Hindlimb muscle (tissue), 1 donor: ENCODE results near the gene KRTAP1-5. TPM values are rescaled to one million over a fixed set of nuclear protein-coding genes. Genes with fewer than 3 reads are reported as not detected.
A peak's percentile ranks its signal among the peaks of the same experiment; 100 is the strongest.
"Not testable (repeated sequence)": the region's sequence is repeated elsewhere in the genome, so short reads cannot be mapped to it uniquely, and the experiment has no call there.

Experiments used
- DNase-seq: peaks from one replicate; pipeline ENCODE4 v3.0.0-alpha.2; 2013
- polyA plus RNA-seq: library from polyadenylated mRNA; unstranded; fragments of 120-200 nt; gene quantifications from one replicate; pipeline ENCODE4 v1.2.1, GENCODE V29; 2013; ENCODE audit not compliant: insufficient read length

KRTAP1-5 gene
- polyA plus RNA-seq, 1 donor = not detected

DNA sequence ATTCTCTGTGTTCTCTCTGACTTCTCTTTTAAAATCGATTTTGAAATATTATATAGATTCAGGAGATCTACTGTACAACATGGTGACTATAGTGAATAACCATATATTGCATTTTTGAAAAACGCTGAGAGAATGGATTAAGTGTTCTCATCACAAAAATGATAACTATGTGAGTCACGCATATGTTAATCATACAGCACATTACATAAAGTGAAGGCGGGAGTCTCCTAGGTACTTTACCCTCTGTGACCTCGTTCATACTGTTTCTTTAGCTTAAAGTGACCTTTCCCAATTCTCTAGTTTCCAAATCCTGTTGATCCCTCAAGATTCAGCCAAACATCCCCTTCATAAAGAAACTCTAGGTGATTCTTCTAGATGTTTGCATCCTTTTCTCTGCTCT is 24.2 kb downstream of the KRTAP1-5 start:
- no peak for DNase-seq

- DNase-seq = no peak
Observed at GRCh38 chr17:41001795-41002194, 25.2 kb downstream of the KRTAP1-5 start.

- not testable (repeated sequence) for DNase-seq
Observed at GRCh38 chr17:40999563-40999962, 27.4 kb downstream of the KRTAP1-5 start, which contains the start of gene KRTAP3-2. Gene KRTAP3-2, minus strand, starts transcription at chr17:40999906. Its CDS starts 53 bp downstream, at chr17:40999853.

DNA sequence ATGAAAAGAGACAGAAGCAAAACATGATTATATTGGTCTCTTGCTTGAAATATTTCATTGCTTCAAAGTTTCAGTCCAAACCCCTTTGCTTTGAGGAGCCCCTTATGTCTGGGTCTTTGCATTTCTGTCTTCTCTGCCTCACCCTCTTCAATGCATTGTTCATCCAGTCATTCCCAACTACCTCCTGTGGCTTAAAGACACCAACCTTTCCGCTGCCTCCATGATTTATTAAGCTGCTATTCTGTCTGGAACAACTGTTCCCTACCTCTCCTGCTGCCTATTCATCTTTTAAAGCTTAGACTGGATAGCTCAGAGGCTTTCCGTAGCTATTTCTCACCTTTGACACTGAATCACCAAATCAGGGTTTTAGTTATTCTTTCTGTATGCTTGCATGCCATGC is 29.6 kb downstream of the KRTAP1-5 start:
- no peak for DNase-seq

DNA sequence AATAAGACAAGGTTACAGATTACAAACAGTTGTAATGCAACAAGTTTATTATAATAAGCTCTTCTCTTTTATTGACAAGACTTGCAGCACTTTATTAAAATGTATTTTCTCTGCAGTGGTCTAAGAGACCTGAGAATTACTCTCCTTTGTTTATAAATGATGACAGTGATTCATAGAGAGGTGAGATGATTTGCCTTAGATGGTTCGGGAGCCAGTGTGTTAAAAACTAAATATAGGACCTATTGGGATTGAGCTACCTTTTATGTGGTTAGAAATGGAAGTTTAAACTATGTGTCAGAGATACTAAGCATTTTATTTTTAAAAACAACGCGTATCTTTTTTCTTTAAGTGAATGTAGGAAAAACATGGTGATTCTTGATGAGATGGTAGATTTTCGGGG is 30.2 kb downstream of the KRTAP1-5 start:
- no peak for DNase-seq

GRCh38 chr17:40995116-40995515 is 31.9 kb downstream of the KRTAP1-5 start:
- DNase-seq = no peak

GRCh38 chr17:40993839-40994238 is 33.2 kb downstream of the KRTAP1-5 start, which contains the start of gene KRTAP3-3:
Gene KRTAP3-3, minus strand, starts transcription at chr17:40994164. Its CDS starts 67 bp downstream, at chr17:40994097.
- DNase-seq = no peak

- no peak for DNase-seq
Observed at GRCh38 chr17:40993084-40993483, 33.9 kb downstream of the KRTAP1-5 start.

GRCh38 chr17:40992666-40993065 is 34.3 kb downstream of the KRTAP1-5 start:
- no peak for DNase-seq

DNA sequence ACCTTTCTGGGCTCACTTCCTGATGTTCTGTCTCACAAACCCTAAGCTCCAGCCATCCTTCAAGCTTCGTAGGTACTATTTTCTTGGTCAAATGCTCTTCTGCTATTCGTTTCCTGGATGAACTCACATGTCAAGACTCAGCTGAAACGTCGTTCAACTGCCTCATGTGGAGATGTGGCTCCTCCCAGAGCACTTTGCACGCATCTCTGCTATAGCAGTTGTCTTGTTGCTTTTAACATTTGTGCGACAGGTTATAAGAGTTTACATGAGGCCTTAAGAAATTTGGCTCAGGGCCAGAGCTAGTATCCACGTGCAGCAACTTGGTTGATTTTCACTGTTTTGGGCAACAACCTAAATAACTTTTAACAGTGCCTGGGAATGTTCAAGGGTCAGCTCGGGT is 40.1 kb downstream of the KRTAP1-5 start:
- DNase-seq = no peak

DNA sequence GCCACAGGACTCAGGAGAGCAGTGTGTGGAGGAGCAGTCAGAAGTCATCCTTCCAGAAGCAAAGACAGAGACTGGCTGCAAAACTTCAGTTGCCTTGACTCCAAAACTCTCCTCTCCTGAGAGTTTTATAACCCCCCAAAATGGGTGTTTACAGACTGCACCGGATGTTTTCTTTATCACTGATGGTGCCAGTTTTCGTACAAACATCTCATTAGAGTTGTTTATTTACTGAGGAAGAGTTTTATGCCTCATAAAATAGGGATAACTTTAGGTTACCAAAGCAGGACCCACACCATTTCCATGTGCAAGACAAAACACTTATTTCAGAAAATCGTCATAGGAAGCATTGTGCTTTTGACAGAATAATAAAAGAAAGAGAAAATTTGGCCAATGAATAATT is 42.8 kb downstream of the KRTAP1-5 start, which contains the start of gene KRT40:
Gene KRT40, minus strand, starts transcription at position 101 of the 400 bp plus-strand sequence. Its CDS starts 53 bp downstream, at position 48.
- no peak for DNase-seq

GRCh38 chr17:40981115-40981514 is 45.9 kb downstream of the KRTAP1-5 start:
- DNase-seq = no peak

GRCh38 chr17:40980596-40980995 is 46.4 kb downstream of the KRTAP1-5 start:
- DNase-seq = peak; percentile 23

GRCh38 chr17:40980117-40980516 is 46.9 kb downstream of the KRTAP1-5 start:
- DNase-seq = no peak

GRCh38 chr17:40978575-40979151 is 48.3 kb downstream of the KRTAP1-5 start:
- DNase-seq = no peak

Other genes starting within 250 kb of the KRTAP1-5 start
- gene KRT27, start 244.7 kb downstream of the KRTAP1-5 start, polyA plus RNA-seq = not detected
- not detected for gene KRT28, start 227.2 kb downstream of the KRTAP1-5 start, polyA plus RNA-seq
- 61.7 TPM for gene KRT10, start 204.6 kb downstream of the KRTAP1-5 start, polyA plus RNA-seq
- 0.31 TPM for gene KRT12, start 160.0 kb downstream of the KRTAP1-5 start, polyA plus RNA-seq
- not detected for gene KRT20, start 142.0 kb downstream of the KRTAP1-5 start, polyA plus RNA-seq
- 0.23 TPM for gene KRT23, start 89.6 kb downstream of the KRTAP1-5 start, polyA plus RNA-seq
- gene KRT39, start 60.3 kb downstream of the KRTAP1-5 start, polyA plus RNA-seq = 2.9 TPM
- gene KRT40, start 42.9 kb downstream of the KRTAP1-5 start, polyA plus RNA-seq = 3.9 TPM
- gene KRTAP3-3, start 33.0 kb downstream of the KRTAP1-5 start, polyA plus RNA-seq = not detected
- 0.28 TPM for gene KRTAP3-2, start 27.3 kb downstream of the KRTAP1-5 start, polyA plus RNA-seq
- gene KRTAP3-1, start 18.1 kb downstream of the KRTAP1-5 start, polyA plus RNA-seq = not detected
- not detected for gene KRTAP1-4, start 3.0 kb upstream of the KRTAP1-5 start, polyA plus RNA-seq
- not detected for gene KRTAP1-3, start 7.7 kb upstream of the KRTAP1-5 start, polyA plus RNA-seq
- gene KRTAP1-1, start 14.2 kb upstream of the KRTAP1-5 start, polyA plus RNA-seq = not detected
- not detected for gene KRTAP2-1, start 20.1 kb upstream of the KRTAP1-5 start, polyA plus RNA-seq
- not detected for gene KRTAP2-2, start 28.0 kb upstream of the KRTAP1-5 start, polyA plus RNA-seq
- not detected for gene KRTAP2-3, start 32.9 kb upstream of the KRTAP1-5 start, polyA plus RNA-seq
- gene KRTAP2-4, start 38.7 kb upstream of the KRTAP1-5 start, polyA plus RNA-seq = not detected
- gene KRTAP4-7, start 56.9 kb upstream of the KRTAP1-5 start, polyA plus RNA-seq = not detected
- not detected for gene KRTAP4-8, start 70.9 kb upstream of the KRTAP1-5 start, polyA plus RNA-seq
- gene KRTAP4-16, start 75.0 kb upstream of the KRTAP1-5 start, polyA plus RNA-seq = not detected
- gene KRTAP4-9, start 78.2 kb upstream of the KRTAP1-5 start, polyA plus RNA-seq = not detected
- gene KRTAP4-11, start 91.2 kb upstream of the KRTAP1-5 start, polyA plus RNA-seq = not detected
- not detected for gene KRTAP4-12, start 97.0 kb upstream of the KRTAP1-5 start, polyA plus RNA-seq
- not detected for gene KRTAP4-6, start 113.3 kb upstream of the KRTAP1-5 start, polyA plus RNA-seq
- not detected for gene KRTAP4-5, start 122.6 kb upstream of the KRTAP1-5 start, polyA plus RNA-seq
- gene KRTAP4-4, start 133.5 kb upstream of the KRTAP1-5 start, polyA plus RNA-seq = not detected
- not detected for gene KRTAP4-3, start 141.0 kb upstream of the KRTAP1-5 start, polyA plus RNA-seq
- not detected for gene KRTAP4-2, start 151.0 kb upstream of the KRTAP1-5 start, polyA plus RNA-seq
- gene KRTAP4-1, start 157.7 kb upstream of the KRTAP1-5 start, polyA plus RNA-seq = not detected
- not detected for gene KRTAP9-1, start 162.7 kb upstream of the KRTAP1-5 start, polyA plus RNA-seq
- gene KRTAP9-2, start 199.4 kb upstream of the KRTAP1-5 start, polyA plus RNA-seq = not detected
- gene KRTAP9-3, start 205.2 kb upstream of the KRTAP1-5 start, polyA plus RNA-seq = not detected
- not detected for gene KRTAP9-8, start 210.8 kb upstream of the KRTAP1-5 start, polyA plus RNA-seq
- gene KRTAP9-4, start 222.5 kb upstream of the KRTAP1-5 start, polyA plus RNA-seq = not detected
- gene KRTAP9-9, start 228.2 kb upstream of the KRTAP1-5 start, polyA plus RNA-seq = not detected
- gene KRTAP9-6, start 238.2 kb upstream of the KRTAP1-5 start, polyA plus RNA-seq = 0.30 TPM
- gene KRTAP9-7, start 248.5 kb upstream of the KRTAP1-5 start, polyA plus RNA-seq = not detected